Right kidney (tissue), 1 donor: ENCODE results near the gene ZDHHC24.

Source experiments
- DNase-seq: peaks from one replicate; pipeline ENCODE4 v3.0.0-alpha.2; 2016

ZDHHC24 gene

DNA sequence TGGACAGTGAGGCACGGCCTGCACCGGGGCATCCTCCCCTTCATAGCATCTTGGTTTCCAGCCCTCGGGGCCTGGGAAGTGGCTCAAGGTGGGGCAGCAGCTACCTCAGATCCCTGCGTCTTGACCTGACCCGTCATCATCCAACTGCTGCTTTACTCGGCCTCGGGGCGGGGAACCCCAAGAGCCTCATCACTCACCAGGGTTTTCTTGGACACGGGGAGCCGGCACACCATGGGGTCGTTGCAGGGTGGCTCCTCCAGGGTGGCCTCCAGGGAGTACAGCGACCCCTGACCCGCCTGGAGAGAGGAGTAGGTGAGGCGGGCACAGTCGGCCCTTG, 21.9 kb upstream of the ZDHHC24 start:
- DNase-seq, result no peak

- no peak for DNase-seq
These were observed 20.4 kb upstream of the ZDHHC24 start for GRCh38 chr11:66566221-66566620.

DNA sequence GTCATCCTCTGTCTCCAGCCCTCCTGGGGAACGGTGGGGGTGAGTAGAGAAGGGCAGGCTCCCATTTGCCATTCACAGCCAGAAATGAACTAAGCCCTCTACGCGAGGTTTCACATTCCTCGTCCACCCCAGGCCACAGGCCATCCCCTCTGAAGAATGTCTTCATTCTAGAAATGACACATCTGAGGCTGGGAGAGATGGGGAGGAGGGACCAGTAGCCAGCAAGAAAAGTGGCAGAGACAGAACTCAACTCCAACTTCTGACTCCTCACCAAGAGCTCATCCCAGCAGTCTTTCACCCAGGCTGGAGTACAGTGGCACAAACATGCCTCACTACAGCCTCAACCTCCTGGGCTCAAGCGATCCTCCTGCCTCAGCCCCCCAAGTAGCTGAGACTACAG, 19.1 kb upstream of the ZDHHC24 start:
- no peak for DNase-seq

DNA sequence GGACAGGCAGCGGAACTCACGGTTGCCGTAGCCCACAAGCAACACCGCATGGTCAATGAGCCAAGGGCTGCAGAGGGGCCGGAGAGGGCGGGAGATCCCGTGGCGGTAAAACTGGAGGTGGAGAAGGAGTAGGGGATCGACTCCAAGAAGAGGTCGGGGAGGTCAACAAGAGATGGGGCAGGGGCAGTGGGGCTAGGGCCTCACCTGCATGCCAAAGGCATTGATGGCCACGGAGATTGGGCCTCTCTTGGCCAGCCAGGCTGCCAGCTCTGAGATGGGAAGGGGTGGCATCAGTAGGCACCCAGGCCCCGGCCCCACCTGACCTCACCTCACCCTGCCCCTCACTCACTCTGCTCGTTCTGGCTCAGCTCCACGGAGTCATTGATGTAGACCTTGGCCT, 18.7 kb upstream of the ZDHHC24 start:
- DNase-seq, result no peak

DNA sequence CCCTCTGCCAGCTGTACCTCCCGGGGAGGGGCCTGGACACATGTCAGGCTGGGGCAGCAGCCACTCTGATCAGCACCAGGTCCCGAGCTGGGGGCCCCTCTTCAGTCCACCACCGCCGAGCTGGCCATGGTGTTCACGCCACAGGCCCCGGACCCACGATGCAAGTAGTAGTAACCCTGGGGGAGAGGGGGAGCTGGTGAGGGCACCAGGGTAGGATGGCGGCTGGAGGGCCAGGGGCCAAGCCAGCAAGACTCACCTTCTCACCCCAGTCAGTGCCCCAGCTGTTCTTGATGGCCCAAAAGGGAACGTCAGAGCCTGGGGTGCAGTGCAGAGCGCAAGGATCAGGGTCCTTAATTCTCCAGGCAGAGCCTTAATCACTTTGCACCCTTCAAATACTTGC, 18.0 kb upstream of the ZDHHC24 start:
- no peak for DNase-seq

- DNase-seq, result no peak
These were observed 17.2 kb upstream of the ZDHHC24 start for GRCh38 chr11:66562907-66563583.

DNA sequence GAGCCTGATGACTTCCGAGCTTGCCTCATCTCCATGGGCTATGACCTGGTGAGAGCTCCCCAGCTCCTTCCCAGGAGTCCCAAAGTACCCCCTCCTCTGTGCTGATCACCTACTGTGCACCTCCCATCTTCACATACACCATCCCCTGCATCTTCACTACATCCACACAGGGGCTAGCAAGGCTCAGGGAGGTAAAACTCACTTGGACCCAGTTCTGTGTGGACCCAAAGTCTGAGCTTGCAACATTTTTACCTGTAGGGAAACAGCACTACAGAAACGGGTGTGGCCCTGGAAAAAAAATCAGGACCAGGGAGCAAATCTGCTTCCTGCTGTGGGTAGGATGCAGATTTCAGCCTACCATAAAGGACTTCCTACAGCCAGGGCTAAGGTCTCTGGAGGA, 16.4 kb upstream of the ZDHHC24 start:
- no peak for DNase-seq

DNA sequence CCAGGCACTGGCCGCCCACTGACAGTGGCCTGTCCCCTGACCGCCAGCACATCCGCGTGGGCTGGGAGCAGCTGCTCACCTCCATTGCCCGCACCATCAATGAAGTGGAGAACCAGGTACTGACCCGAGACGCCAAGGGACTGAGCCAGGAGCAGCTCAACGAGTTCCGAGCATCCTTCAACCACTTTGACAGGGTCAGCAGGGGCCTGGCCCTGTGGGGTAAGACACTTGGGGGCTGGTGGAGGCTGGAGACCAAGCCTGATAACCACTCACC, 16.1 kb upstream of the ZDHHC24 start:
- DNase-seq, result no peak

DNA sequence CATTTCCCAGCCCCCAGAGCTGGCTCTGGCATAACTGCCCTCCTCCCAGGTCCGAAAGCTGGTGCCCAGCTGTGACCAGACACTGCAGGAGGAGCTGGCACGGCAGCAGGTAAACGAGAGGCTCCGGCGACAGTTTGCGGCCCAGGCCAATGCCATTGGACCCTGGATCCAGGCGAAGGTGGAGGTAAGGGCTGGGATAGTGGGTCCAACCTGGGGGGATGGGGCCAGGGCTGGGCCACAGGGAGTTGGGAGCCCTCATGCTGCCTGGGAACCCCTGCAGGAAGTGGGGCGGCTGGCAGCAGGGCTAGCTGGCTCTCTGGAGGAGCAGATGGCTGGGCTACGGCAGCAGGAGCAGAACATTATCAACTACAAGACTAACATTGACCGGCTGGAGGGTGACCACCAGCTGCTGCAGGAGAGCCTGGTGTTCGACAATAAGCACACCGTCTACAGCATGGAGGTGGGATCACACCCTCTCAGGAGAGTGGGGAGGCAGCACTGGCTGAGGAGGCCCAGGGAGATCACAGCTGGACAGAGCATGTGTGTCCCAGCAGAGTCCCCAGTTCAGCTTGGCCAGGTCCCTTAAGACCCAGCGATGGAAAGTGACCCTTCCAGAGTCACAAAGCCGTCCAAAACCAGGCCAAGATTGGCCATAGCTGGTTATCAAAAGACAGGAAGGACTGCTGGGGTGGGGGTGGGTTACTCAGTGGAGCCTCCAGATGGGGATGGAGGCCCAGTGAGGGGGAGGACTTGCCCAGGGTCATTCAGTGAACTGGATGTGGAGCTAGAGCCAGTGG, 15.5 kb upstream of the ZDHHC24 start:
- DNase-seq, result no peak

- no peak for DNase-seq
These were observed 14.2 kb upstream of the ZDHHC24 start for GRCh38 chr11:66559866-66560676.

DNA sequence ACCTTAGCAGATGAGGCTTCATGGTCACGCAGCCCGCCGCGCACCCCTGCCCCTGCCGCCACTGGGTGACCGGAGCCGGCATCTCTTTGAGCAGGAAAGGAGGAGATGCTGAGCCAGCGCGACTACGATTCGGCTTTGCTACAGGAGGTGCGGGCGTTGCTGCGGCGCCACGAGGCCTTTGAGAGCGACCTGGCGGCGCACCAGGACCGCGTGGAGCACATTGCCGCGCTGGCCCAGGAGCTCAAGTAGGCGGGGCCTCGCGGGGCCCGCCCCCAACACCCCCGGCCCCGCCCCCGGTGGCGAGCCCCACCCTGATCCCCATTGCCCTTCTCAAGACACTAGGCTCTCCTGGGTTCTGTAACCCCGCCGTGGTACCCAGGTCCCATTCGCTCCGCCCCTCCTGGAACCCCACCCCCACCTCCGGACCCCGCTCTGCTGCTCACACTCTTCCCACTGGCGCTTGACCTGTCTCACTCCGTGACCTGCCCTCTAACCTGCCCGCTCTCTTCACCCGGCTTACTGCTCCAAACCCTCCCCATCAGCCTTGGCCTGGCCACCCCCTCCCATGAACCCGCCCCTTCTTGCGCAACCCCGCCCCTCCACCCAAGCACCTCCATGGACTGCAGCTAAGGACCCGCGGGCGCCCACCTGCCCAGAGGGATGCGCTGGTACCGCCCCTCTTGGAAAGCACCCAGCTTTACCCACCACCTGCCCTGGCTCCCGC, 13.5 kb upstream of the ZDHHC24 start:
- DNase-seq, result no peak

- no peak for DNase-seq
These were observed 12.0 kb upstream of the ZDHHC24 start for GRCh38 chr11:66557733-66558326.

DNA sequence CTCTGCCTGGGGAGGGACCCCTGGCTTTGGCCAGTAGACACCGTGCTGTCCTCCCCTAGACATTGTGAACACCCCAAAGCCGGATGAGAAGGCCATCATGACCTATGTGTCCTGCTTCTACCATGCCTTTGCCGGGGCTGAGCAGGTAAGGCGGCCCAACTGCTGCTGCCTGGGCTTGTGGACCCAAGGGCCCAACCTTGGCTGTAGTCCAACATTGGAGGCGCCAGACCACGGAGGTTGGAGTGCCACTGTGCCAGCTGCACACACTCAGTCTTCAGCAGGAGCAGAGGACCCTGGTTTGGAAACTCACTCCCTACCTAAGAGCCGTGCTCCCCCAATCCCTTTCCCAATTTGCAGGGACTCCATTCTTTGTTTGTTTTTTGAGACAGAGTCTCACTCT, 10.2 kb upstream of the ZDHHC24 start:
- no peak for DNase-seq

DNA sequence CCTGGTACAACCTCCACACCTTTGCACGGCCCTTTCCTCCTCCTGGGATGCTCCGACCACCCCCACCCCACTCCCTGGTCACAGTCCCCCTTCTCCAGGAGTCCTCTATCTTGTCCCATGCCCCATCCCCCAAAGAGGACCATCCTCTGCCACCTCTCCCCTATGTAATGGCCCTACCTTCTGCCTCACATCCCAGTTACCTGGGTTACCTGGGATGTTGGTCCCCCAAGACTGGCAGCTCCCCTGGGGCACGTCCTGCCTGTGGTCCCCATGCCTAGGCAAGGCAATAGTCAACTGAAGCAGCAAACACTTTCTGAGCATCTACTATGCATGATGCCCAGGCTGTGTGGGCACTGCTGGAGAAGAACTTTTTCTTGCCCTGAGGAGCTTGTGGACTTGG, 9.6 kb upstream of the ZDHHC24 start:
- no peak for DNase-seq

GRCh38 chr11:66554602-66555001, 8.8 kb upstream of the ZDHHC24 start:
- DNase-seq, result no peak

GRCh38 chr11:66550887-66551286, 5.0 kb upstream of the ZDHHC24 start:
- DNase-seq, result no peak

- DNase-seq, result no peak
These were observed 3.8 kb upstream of the ZDHHC24 start for GRCh38 chr11:66549696-66550095.

DNA sequence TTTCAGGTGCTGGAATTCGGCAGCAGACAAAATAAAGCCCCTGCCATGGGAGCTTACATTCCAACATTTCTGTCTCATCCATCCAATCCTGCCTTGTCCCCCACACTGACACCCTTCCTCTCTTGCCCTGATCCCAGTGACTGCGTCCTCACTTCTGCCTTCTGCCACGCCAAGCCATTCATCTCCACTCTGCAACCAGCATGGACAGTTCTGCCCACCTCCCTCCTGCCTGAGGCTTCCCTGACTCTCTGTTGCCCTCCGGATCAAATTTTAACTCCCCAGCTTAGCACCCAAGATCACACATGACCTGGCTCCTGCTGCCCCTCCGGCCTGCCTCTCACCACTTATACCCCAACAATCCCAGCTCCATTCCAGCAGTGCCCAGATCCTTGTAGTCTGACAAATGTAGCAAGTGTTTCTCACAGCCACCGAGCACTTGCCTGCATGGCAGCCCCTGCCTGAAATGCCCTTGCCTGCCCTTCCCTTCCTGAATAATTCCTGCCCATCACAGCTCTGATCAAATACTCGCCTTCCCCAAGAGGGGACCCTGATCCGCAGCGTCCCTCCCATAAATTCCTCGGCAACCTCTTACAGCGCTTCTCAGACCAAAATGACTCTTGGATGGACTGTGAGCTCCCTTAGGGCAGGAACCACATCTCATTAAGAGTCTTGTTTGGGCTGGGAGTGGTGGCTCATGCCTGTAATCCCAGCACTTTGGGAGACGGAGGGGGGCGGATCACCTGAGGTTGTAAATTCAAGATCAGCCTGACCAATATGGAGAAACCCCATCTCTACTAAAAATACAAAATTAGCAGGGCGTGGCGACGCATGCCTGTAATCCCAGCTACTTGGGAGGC, 3.2 kb upstream of the ZDHHC24 start:
- no peak for DNase-seq

DNA sequence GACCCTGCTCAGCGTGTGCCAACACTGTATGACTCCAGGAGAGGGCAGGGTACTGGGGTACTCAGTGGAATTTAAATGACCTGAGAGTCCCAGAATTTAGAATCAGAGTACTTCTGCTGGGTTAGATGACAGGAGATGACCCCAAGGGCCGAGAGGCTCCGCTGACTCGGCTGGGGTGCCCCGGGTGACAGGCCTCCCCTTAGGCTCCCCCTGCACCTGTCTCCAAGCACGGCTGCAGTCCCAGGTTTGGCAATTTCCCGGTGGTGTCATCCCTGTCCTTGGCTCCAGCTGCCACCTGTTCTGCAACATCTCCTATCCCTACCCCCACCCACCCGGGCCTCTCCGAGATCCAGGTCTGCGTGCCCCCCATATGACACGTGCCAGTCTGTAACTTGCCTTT, 2.2 kb upstream of the ZDHHC24 start:
- DNase-seq, result no peak

DNA sequence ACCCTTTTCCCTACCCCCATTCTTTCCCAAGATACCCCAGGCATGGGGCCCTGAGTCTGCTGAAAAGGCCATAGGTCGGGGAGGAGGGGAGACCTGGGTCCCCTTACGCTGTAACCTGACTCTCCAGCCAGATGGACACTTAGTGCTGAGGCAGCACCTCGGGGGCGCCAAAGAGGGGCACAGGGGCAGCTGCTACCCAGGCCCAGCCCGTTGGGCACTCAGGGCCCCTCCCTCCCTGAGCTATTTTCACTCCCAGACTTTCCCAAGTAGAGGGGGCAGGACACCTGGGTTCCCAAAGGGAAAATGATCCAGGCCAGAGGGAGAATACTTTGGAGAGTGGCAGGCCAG, 1.8 kb upstream of the ZDHHC24 start:
- peak; percentile 26 for DNase-seq

- DNase-seq, result peak; percentile 25
These were observed 1.3 kb upstream of the ZDHHC24 start for GRCh38 chr11:66546966-66547661.
